CMK (cell line): ENCODE data around the gene AKAP5.

Experiments
- DNase-seq: peaks from one replicate; pipeline ENCODE4 v3.0.0-alpha.2; 2010; ENCODE audit warnings: low read depth

AKAP5 gene

GRCh38 chr14:64465191-64465822, at the start of gene AKAP5:
AKAP5 (plus strand) TSS chr14:64465499; CDS start chr14:64468395, 2,896 bp downstream.
- DNase-seq = peak; percentile 34

GRCh38 chr14:64416348-64416932, 48.9 kb upstream of the AKAP5 start:
- DNase-seq = no peak

GRCh38 chr14:64417055-64417770, 48.1 kb upstream of the AKAP5 start:
- DNase-seq = no peak

GRCh38 chr14:64417771-64418125, 47.6 kb upstream of the AKAP5 start:
- no peak for DNase-seq

GRCh38 chr14:64419003-64419402, 46.3 kb upstream of the AKAP5 start:
- DNase-seq = no peak

GRCh38 chr14:64421166-64421565, 44.1 kb upstream of the AKAP5 start:
- DNase-seq = no peak

GRCh38 chr14:64422005-64422404, 43.3 kb upstream of the AKAP5 start:
- no peak for DNase-seq

- no peak for DNase-seq
These were observed 42.5 kb upstream of the AKAP5 start for GRCh38 chr14:64422756-64423155.

GRCh38 chr14:64423987-64424386, 41.3 kb upstream of the AKAP5 start:
- no peak for DNase-seq

GRCh38 chr14:64434528-64434927, 30.8 kb upstream of the AKAP5 start:
- DNase-seq = no peak

- no peak for DNase-seq
These were observed 27.0 kb upstream of the AKAP5 start for GRCh38 chr14:64438181-64438841.

- no peak for DNase-seq
These were observed 26.2 kb upstream of the AKAP5 start for GRCh38 chr14:64439141-64439540.

GRCh38 chr14:64440494-64440893, 24.8 kb upstream of the AKAP5 start:
- DNase-seq = no peak

- no peak for DNase-seq
These were observed 22.9 kb upstream of the AKAP5 start for GRCh38 chr14:64442300-64442988.

GRCh38 chr14:64444140-64444539, 21.2 kb upstream of the AKAP5 start:
- DNase-seq = no peak

- no peak for DNase-seq
These were observed 20.1 kb upstream of the AKAP5 start for GRCh38 chr14:64444984-64445845.

GRCh38 chr14:64447876-64448670, 17.2 kb upstream of the AKAP5 start:
- no peak for DNase-seq

GRCh38 chr14:64450255-64450654, 15.0 kb upstream of the AKAP5 start:
- DNase-seq = no peak

- DNase-seq = no peak
These were observed 10.6 kb upstream of the AKAP5 start for GRCh38 chr14:64454671-64455070.

- DNase-seq = no peak
These were observed 5.7 kb upstream of the AKAP5 start for GRCh38 chr14:64459405-64460136.
